AG04449 (cell line): ENCODE data around the gene PRKACB.

Experiments
- CTCF ChIA-PET: fragments of 350-600 bp; formaldehyde crosslinking; extraction: SDS; loops from one replicate; lab custom pipeline; 2021; ENCODE audit warnings: antibody characterized with exemption; lab: Yijun Ruan, JAX
- POLR2A ChIA-PET: fragments of 400-600, 350-600 bp; formaldehyde crosslinking; extraction: SDS; loops from one replicate; lab custom pipeline; 2020; ENCODE audit warnings: antibody characterized with exemption, inconsistent platforms; lab: Yijun Ruan, JAX
- DNase-seq: peaks from one replicate; pipeline ENCODE4 v3.0.0-alpha.2; 2010; ENCODE audit warnings: low read depth, low spot score
- H3K4me3 ChIP-seq: 2 replicates; pipeline ENCODE4 v1.5.1; 2011; ENCODE audit warnings: low read depth, mild to moderate bottlenecking, control low read depth, low read length
- CTCF ChIP-seq: IDR thresholded peaks from one replicate; pipeline ENCODE4 v1.5.1; 2011; ENCODE audit warnings: mild to moderate bottlenecking, moderate library complexity, low read length, control low read depth, inconsistent platforms; ENCODE audit not compliant: insufficient read depth; ENCODE audit errors: missing control alignments

The PRKACB gene

GRCh38 chr1:84166797-84167196 lies 22.7 kb downstream of the PRKACB start:
- no peak for DNase-seq
- no peak for TF ChIP-seq CTCF
- no peak overlapping the region for H3K4me3 ChIP-seq
- POLR2A ChIA-PET = no interaction called here
- CTCF ChIA-PET = no interaction called here

GRCh38 chr1:84168783-84169182 lies 24.7 kb downstream of the PRKACB start:
- ChIA-PET POLR2A (no interaction called here), CTCF (interaction anchor here (1.0 kb wide), 1 partner anchor 264 kb away, joined by 6 read pairs; no protein-coding TSS in a partner anchor)
- DNase-seq = no peak

DNA sequence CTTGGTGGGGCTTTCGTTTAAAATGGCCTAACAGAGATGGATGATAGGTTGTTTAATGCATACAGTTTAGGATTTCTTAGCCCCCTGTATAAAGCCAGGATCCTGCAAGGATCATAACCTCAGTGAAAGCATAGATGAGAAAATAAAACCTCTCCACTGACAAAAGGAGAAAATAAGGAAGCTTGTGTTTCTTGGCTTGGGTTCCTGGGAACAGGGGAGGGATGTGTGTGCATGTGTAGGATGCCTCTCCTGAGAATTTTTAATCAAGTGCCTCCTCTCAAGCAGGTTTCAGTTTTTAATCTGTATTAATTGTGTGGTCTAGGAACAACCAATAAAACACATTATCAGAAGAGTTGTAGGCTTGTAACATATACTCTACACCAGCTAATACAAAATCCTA lies 26.1 kb downstream of the PRKACB start:
- no peak for TF ChIP-seq CTCF
- no peak overlapping the region for H3K4me3 ChIP-seq
- POLR2A ChIA-PET = no interaction called here
- DNase-seq = no peak
- CTCF ChIA-PET = interaction anchor here (0.8 kb wide), 1 partner anchor 263 kb away, joined by 3 read pairs; no protein-coding TSS in a partner anchor

More at GRCh38 chr1:84168783-84169182, 24.7 kb downstream of the PRKACB start:
- TF ChIP-seq CTCF = no peak
- no peak overlapping the region for H3K4me3 ChIP-seq

DNA sequence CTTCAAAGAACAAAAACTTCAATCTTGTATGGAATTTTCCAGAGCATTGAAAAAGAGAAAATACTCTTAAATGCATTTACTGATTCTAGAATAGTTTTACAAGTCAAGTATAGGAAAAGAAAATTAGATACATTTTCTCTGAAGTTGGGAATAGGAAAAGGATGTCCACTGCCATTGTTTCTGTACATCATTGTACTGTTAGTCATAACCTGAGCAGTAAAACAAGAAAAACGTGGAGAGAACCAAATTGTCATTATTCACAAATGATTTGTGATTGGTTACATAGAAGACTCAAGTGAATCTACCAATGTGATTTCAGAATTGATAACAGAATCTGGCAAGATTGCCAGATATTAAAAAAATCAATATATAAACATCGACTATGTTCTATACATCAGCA lies 27.4 kb downstream of the PRKACB start:
- TF ChIP-seq CTCF = no peak
- DNase-seq = no peak
- POLR2A ChIA-PET = no interaction called here
- H3K4me3 ChIP-seq = no peak overlapping the region
- CTCF ChIA-PET = no interaction called here

GRCh38 chr1:84174051-84174556 lies 30.0 kb downstream of the PRKACB start:
- no peak for TF ChIP-seq CTCF
- no peak overlapping the region for H3K4me3 ChIP-seq
- ChIA-PET CTCF (no interaction called here), POLR2A (no interaction called here)
- no peak for DNase-seq

- no peak overlapping the region for H3K4me3 ChIP-seq
- CTCF ChIA-PET = interaction anchor here (1.0 kb wide), 1 partner anchor 17 kb away, joined by 4 read pairs; no protein-coding TSS in a partner anchor
- no peak for DNase-seq
- TF ChIP-seq CTCF = no peak
- POLR2A ChIA-PET = no interaction called here
These were observed 37.4 kb downstream of the PRKACB start for GRCh38 chr1:84181350-84182005.
